ENCODE data around the gene CHCHD2.

DNA sequence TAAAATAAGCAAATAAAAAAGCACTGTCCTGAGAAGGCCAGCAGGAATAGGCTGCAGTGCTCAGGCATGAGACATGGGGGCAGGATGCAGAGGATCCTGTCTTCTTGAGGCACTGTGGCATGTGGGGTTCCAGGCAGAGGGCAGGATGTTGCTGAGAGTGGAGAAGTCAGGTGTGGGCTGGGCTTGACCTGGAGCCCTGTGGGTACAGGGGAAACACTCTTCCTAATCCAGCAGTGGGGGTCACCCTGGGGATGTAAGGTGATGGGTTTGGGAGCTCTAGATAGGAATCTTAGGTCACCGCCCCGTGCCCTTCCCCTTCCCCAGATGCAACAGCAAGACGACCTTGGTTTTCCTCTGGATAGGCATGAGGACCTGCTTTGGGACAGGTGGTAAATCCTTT is 28.6 kb downstream of the CHCHD2 start:
- TF ChIP-seq POLR2A (IDR thresholded peaks at IDR 0.05): no peak
- no peak for TF ChIP-seq CTCF (IDR thresholded peaks at IDR 0.05)

Data from esophagus squamous epithelium (tissue), 4 donors.